Measurements from ENCODE around the gene ARHGEF4.

GRCh38 chr2:130875935-130876334, 39.2 kb downstream of the ARHGEF4 start:
- TF ChIP-seq CTCF (IDR thresholded peaks at IDR 0.05) (no peak), EP300 (IDR thresholded peaks at IDR 0.05) (no peak), POLR2A (IDR thresholded peaks at IDR 0.05) (no peak), POLR2AphosphoS5 (IDR thresholded peaks at IDR 0.05) (no peak)

Measured in sigmoid colon (tissue), 4 donors.